Measurements from ENCODE around the gene ZNHIT2. TPM values are rescaled to one million over a fixed set of nuclear protein-coding genes. Genes with fewer than 3 reads are reported as not detected.

The ZNHIT2 gene
- total RNA-seq, 1 experiment from 2014 or later = 27.1 TPM

DNA sequence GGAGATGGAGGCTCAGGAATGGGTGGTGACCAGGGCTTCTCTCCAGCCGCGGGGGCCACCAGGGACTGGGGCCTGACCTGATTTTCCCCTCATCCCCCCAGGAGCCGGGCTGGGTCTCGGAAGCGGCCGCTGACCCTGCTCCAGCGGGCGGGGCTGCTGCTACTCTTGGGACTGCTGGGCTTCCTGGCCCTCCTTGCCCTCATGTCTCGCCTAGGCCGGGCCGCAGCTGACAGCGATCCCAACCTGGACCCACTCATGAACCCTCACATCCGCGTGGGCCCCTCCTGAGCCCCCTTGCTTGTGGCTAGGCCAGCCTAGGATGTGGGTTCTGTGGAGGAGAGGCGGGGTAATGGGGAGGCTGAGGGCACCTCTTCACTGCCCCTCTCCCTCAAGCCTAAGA is 29.7 kb downstream of the ZNHIT2 start:
- CTCF ChIA-PET = no interaction called here
- H3K4me1 ChIP-seq (ENCODE audit: control insufficient read depth, insufficient read depth, low read length) = peaks cover 11% of the 10 kb centered on the region
- no peak for TF ChIP-seq POLR2AphosphoS5 (IDR thresholded peaks at IDR 0.05; ENCODE audit: low read depth, low read length)
- TF ChIP-seq TCF7L2 (IDR thresholded peaks at IDR 0.05; ENCODE audit: low read depth, low read length) = no peak
- TF ChIP-seq SIN3A (IDR thresholded peaks at IDR 0.05; ENCODE audit: borderline replicate concordance, insufficient read depth, low read depth, low read length) = no peak
- no peak for TF ChIP-seq REST (IDR thresholded peaks at IDR 0.05; ENCODE audit: insufficient read depth in 1 of 2, low read depth in 2 of 2, low read length in 1 of 2)
- TF ChIP-seq, protein P1, sequence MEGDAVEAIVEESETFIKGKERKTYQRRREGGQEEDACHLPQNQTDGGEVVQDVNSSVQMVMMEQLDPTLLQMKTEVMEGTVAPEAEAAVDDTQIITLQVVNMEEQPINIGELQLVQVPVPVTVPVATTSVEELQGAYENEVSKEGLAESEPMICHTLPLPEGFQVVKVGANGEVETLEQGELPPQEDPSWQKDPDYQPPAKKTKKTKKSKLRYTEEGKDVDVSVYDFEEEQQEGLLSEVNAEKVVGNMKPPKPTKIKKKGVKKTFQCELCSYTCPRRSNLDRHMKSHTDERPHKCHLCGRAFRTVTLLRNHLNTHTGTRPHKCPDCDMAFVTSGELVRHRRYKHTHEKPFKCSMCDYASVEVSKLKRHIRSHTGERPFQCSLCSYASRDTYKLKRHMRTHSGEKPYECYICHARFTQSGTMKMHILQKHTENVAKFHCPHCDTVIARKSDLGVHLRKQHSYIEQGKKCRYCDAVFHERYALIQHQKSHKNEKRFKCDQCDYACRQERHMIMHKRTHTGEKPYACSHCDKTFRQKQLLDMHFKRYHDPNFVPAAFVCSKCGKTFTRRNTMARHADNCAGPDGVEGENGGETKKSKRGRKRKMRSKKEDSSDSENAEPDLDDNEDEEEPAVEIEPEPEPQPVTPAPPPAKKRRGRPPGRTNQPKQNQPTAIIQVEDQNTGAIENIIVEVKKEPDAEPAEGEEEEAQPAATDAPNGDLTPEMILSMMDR (IDR thresholded peaks at IDR 0.05) = no peak
- no peaks in the 10 kb centered on the region for H3K27me3 ChIP-seq (ENCODE audit: control insufficient read depth, insufficient read depth, low read length)
- no TSS peak for BruUV-seq (replicated peaks)
- H3K9me3 ChIP-seq (ENCODE audit: control insufficient read depth, insufficient read depth, low read depth, low read length) = no peaks in the 10 kb centered on the region
- intact Hi-C loops (cut with micrococcal nuclease; ENCODE audit: unreplicated experiment) (no loop called here), in situ Hi-C loops (cut with HindIII; ENCODE audit: low pct_unique_long_range_greater_than_20kb, low sequenced_read_pairs) (no loop called here)
- DNase-seq (ENCODE audit: low read depth, low spot score) (no peak), ATAC-seq (no peak)
- no peak overlapping the region for H3K27ac ChIP-seq (ENCODE audit: low read length)
- POLR2A ChIA-PET = no interaction called here
- no peak overlapping the region for H3K4me3 ChIP-seq (ENCODE audit: low read depth in 2 of 2, low read length in 2 of 2)
- peaks cover 3% of the 10 kb centered on the region; the same call in 1 of the 2 replicates for H3K36me3 ChIP-seq (ENCODE audit: control insufficient read depth, insufficient read depth, low read length)

DNA sequence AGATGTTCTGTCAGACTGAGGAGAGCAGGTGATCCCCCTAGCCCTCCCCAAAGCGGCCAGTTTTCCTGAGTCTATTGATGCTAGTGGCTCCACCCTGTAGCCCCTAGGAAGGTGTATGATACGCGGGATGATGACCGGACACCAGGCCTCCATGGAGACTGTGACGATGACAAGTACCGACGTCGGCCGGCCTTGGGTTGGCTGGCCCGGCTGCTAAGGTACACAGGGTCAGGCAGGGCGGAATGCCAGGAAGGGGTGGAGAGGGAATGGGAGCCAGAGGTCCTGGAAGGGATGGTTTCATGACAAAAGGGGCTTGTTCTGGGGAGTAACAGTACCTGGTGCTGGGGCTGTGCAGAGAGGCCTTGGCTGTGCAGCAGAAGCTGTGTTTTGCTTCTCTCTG is 30.3 kb downstream of the ZNHIT2 start:
- Histone ChIP-seq H3K4me3 (ENCODE audit: low read depth in 2 of 2, low read length in 2 of 2) (no peak overlapping the region), H3K4me1 (ENCODE audit: control insufficient read depth, insufficient read depth, low read length) (peaks cover 15% of the 10 kb centered on the region), H3K36me3 (ENCODE audit: control insufficient read depth, insufficient read depth, low read length) (peaks cover 3% of the 10 kb centered on the region; the same call in 1 of the 2 replicates), H3K9me3 (ENCODE audit: control insufficient read depth, insufficient read depth, low read depth, low read length) (no peaks in the 10 kb centered on the region), H3K27ac (ENCODE audit: low read length) (no peak overlapping the region), H3K27me3 (ENCODE audit: control insufficient read depth, insufficient read depth, low read length) (no peaks in the 10 kb centered on the region)
- TF ChIP-seq, protein P1 (IDR thresholded peaks at IDR 0.05) = no peak
- no peak for TF ChIP-seq TCF7L2 (IDR thresholded peaks at IDR 0.05; ENCODE audit: low read depth, low read length)
- no peak for TF ChIP-seq POLR2AphosphoS5 (IDR thresholded peaks at IDR 0.05; ENCODE audit: low read depth, low read length)
- no peak for TF ChIP-seq SIN3A (IDR thresholded peaks at IDR 0.05; ENCODE audit: borderline replicate concordance, insufficient read depth, low read depth, low read length)
- TF ChIP-seq REST (IDR thresholded peaks at IDR 0.05; ENCODE audit: insufficient read depth in 1 of 2, low read depth in 2 of 2, low read length in 1 of 2) = no peak
- CTCF ChIA-PET = no interaction called here
- no peak for DNase-seq (ENCODE audit: low read depth, low spot score)
- no TSS peak for BruUV-seq (replicated peaks)
- intact Hi-C loops (cut with micrococcal nuclease; ENCODE audit: unreplicated experiment) (no loop called here), in situ Hi-C loops (cut with HindIII; ENCODE audit: low pct_unique_long_range_greater_than_20kb, low sequenced_read_pairs) (no loop called here)
- POLR2A ChIA-PET = no interaction called here
- no peak for ATAC-seq

Measured in Panc1 (cell line).